T47D (cell line): ENCODE measurements around the gene MIER3.
A peak's percentile ranks its signal among the peaks of the same experiment; 100 is the strongest.

Experiments
- DNase-seq, 2 experiments: peaks; one replicate each; pipeline versions ENCODE4 v3.0.0 to v3.0.0-alpha.2; 2011 to 2012; ENCODE audit warnings: low read depth in 1 of 2, low spot score in 1 of 2
- JUND ChIP-seq: IDR thresholded peaks from 2 replicates; pipeline ENCODE4 v1.6.1; 2012; ENCODE audit warnings: low read depth
- in situ Hi-C: cut with HindIII; loops from 2 replicates; pipeline ENCODE4 v1.10.0; 2016; ENCODE audit warnings: low sequenced_read_pairs, low pct_unique_long_range_greater_than_20kb

Gene MIER3

DNA sequence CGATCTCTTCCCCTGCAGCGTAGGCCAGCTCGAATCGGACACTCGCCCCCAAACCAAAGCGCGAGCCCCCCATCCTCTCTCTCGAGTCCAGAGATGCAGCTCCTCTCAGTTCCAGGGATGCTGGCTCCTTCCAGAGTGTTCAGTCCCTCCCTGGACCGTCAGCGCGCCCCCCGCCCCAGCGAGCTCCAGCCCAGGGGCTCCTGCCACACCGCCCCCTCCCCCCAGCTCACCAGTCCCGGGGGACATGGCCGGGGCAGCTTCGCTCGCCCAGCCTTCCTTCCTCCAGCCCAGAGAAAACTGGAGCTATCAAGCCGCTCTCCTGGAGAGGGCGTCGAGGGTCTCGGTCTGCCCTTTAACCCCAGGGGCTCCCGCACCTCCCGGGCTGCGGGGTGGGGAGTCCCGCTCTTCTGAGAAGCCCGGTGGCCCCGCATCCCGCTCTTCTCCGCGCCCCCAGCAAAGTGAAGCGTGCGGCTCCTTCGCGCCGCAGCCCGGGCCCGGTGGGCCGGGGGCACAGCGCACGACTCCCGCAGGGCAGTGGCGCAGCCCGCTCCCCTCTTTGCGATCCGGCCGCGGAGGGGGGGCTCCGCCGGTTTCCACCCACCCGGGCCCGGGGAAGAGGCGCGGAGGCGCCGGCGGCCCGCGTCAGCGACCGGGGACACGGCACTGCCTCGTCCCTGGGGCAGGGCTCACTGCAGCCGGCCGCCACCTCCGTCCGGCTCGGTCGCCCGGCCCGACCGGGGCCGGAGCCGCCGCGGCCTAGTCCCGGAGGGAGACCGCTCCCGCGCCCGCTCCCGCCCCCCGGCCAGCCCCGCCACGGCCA lies 587 bp downstream of the MIER3 start:
- peak; percentile 24 to 28 for DNase-seq
- no peak for TF ChIP-seq JUND
- in situ Hi-C loops: no loop called here

DNA sequence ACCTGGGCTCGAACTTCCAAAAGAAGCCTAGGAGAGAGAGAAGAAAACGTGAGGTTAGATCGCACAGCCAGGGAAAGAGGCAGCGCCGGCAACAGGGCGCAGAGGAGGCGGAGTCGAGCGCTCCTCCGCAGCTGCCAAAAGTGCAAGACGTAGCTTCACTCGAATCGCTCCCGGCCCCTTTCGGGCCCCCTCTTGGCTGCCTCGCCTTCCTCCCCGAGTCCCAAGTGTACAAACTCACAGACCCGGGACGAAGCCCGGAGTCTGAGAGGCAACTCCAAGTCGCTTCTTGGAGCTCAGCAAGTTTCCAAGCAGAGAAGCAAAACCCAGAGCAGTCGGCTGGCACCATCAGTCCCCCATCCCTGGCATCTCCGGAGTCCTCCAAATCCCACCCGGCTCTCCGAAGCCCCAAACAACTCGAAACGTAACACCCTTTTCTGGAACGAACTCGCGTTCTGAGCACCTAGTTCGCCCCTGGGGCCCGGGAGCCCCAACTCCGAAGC lies 1.2 kb downstream of the MIER3 start:
- in situ Hi-C loops: no loop called here
- DNase-seq: peak; percentile 64 to 66
- no peak for TF ChIP-seq JUND

- in situ Hi-C loops: no loop called here
- no peak for DNase-seq
- TF ChIP-seq JUND: no peak
These were observed 4.9 kb downstream of the MIER3 start for GRCh38 chr5:56947052-56947451.

GRCh38 chr5:56941981-56942380 lies 9.9 kb downstream of the MIER3 start:
- TF ChIP-seq JUND: no peak
- DNase-seq: no peak
- in situ Hi-C loops: no loop called here

DNA sequence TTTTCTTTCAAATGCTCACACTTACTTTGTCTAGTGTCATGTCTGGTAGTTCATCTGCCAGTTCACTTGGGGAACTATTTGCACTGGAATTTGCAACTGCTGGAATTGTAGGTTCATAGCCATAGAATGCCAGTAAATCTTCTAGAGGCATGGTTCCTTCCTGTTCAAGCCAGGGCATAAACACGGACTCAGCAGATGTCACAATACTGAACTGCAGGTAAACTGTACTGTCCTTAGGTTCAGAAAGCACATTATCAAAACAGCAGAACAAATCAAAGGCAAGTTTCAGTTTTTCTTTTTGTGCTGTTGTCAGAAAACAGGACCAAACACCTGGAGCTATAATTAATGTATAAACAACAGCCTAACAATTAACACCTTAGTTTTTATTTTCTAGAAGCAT lies 13.1 kb downstream of the MIER3 start:
- TF ChIP-seq JUND: no peak
- no peak for DNase-seq
- in situ Hi-C loops: no loop called here

DNA sequence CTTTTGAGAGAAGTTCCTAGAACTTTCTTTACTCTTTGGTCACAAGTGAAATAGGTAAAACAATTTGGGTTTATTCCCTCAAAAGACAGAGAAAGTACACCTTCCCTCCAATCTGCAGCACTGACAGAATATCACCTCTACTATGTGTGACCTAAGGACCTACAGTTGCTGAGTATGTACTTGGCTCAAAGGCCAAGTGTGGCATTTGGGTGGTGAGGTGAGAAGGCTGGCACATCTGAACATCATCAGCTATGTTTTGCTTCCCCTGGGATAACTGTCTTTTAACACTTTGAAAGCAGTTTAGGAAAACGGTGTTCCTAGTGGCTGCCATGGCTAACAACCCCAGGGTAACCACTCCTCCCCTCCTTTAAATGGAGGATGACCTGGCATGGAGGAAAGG lies 17.6 kb downstream of the MIER3 start:
- TF ChIP-seq JUND: no peak
- DNase-seq: no peak
- in situ Hi-C loops: no loop called here

DNA sequence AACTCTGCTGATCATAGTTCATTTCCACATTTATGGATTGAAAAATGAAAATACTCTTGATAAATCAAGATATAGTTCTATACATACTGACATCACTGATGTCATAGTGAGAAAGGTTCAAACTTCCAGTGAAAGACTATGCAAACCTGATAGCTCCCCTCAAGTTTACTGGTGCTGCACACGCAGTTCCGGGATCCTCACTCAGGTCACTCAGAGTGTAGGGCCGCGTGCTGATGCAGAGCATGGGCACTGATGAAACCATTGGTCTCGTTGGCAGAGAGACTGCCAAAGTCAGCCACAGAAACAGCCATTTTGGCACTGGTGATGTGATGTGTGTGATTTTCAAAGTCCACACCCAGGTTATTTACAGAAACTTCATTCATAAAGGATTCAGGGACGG lies 29.0 kb downstream of the MIER3 start:
- no peak for TF ChIP-seq JUND
- DNase-seq: no peak
- in situ Hi-C loops: no loop called here

DNA sequence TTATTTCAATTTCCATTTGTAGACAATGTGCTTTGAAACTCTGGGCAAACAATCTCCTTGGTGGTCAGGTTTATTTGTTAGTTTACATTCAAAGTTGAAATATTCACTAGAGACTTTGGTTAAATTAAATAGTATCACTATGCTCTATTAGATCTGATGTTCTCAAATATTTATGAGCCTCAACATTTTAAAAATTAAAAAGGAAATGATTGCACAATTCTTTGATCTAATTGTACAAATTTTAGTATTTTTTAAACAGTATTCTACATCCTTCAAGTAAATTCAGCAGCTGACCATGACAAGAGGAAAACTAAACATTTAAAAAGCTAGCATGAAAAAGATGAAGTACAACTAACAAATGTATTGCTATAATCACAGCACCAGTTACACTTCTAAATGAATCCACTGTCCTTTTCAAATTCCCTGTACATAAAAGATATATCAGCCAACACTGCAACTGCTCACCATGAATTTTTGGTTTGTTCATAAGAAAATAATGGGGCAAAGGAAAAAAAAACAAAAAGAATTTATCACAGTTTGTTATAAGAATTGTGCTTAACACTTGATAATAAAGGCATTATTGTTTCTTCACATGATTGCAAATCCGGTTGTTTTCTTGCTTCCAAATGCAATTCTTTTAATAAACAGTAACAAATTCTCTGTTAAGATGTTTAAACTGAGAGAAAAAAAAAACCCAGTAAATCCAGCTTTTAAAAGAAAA lies 31.8 kb downstream of the MIER3 start:
- TF ChIP-seq JUND: no peak
- in situ Hi-C loops: no loop called here
- DNase-seq: no peak

DNA sequence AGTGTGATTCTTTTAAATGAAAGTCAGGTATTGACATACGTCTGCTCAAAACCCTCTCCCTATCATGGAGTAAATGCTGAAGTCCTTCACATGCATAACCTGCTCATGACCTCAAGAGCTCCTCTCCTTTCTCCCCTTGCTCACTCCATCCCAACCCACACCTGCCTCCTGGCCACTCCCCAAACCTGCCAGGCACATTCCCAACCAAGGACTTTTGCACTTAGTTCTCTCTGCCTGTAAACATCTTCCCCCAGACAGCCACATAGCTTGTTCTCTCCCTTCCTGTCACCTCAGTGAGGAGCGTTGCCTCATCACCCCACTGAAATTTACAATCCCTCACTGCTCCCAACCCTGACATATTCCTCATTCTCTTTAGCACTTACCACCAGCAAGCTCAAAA lies 33.9 kb downstream of the MIER3 start:
- DNase-seq: peak in 1 of 2 experiments; percentile 27
- in situ Hi-C loops: no loop called here
- no peak for TF ChIP-seq JUND

- DNase-seq: peak in 1 of 2 experiments; percentile 30
- TF ChIP-seq JUND: no peak
- in situ Hi-C loops: no loop called here
These were observed 34.4 kb downstream of the MIER3 start for GRCh38 chr5:56917534-56917933.

GRCh38 chr5:56914678-56915077 lies 37.2 kb downstream of the MIER3 start:
- no peak for DNase-seq
- in situ Hi-C loops: no loop called here
- no peak for TF ChIP-seq JUND

GRCh38 chr5:56913766-56914165 lies 38.2 kb downstream of the MIER3 start:
- TF ChIP-seq JUND: no peak
- in situ Hi-C loops: no loop called here
- DNase-seq: no peak

GRCh38 chr5:56910210-56910965 lies 41.5 kb downstream of the MIER3 start:
- DNase-seq: no peak
- TF ChIP-seq JUND: no peak
- in situ Hi-C loops: no loop called here
